Suprapubic skin (tissue), 4 donors: ENCODE results near the gene AQP3.
"Not testable (repeated sequence)": the region's sequence is repeated elsewhere in the genome, so short reads cannot be mapped to it uniquely, and the experiment has no call there.

ENCODE experiments used
- CTCF ChIP-seq, 2 donors: fragments of 200-600 bp in 1 of 2; fragments of 450-650 bp in 1 of 2; sonication (generic) in 1 of 2; IDR thresholded peaks; one replicate each; pipeline ENCODE4 v1.5.1; 2016 to 2019; ENCODE audit warnings: antibody characterized with exemption in 2 of 2, mild to moderate bottlenecking in 1 of 2, moderate library complexity in 1 of 2
- EP300 ChIP-seq: sonication (generic); formaldehyde crosslinking; IDR thresholded peaks from one replicate; pipeline ENCODE4 v1.6.1; 2017; ENCODE audit warnings: antibody characterized with exemption
- POLR2A ChIP-seq, 2 donors: fragments of 450-650 bp; IDR thresholded peaks; one replicate each; pipeline ENCODE4 v1.6.1; 2017; ENCODE audit warnings: antibody characterized with exemption in 2 of 2, mild to moderate bottlenecking in 2 of 2, moderate library complexity in 2 of 2
- POLR2AphosphoS5 ChIP-seq, 3 donors: sonication (generic); formaldehyde crosslinking; IDR thresholded peaks; one replicate each; pipeline ENCODE4 v1.6.1; 2017; ENCODE audit warnings: antibody characterized with exemption in 3 of 3

GRCh38 chr9:33455456-33455855 is 8.1 kb upstream of the AQP3 start:
- not testable (repeated sequence) for TF ChIP-seq CTCF (IDR thresholded peaks at IDR 0.05); POLR2AphosphoS5 (IDR thresholded peaks at IDR 0.05); POLR2A (IDR thresholded peaks at IDR 0.05); EP300
